Heart left ventricle (tissue), 13 donors: Measurements from ENCODE around the gene LTA.

ENCODE experiments used
- CTCF ChIP-seq, 12 donors: fragments of 200-600 bp; sonication (generic) in 4 of 12; IDR thresholded peaks; one replicate each; pipeline versions ENCODE4 v1.5.0 to v1.8.0; 2018 to 2022; ENCODE audit warnings: antibody characterized with exemption in 12 of 12, mild to moderate bottlenecking in 5 of 12
- POLR2A ChIP-seq, 2 donors: fragments of 450-650 bp; IDR thresholded peaks; one replicate each; pipeline ENCODE4 v1.6.1; 2017; ENCODE audit warnings: antibody characterized with exemption in 2 of 2, mild to moderate bottlenecking in 2 of 2, moderate library complexity in 2 of 2
- donor health status: ischemic (EF 13 %, LVEDD 7.1; RV severe dilation, severe dysfunction).
- donor health status: DM: no; HTN: yes; CAD: no.
- donor health status: DM: no; HTN: no; CAD: no.
- donor health status: ischemic (EF 25% LVEDD 6.9; RV normal size, moderate dysfunction).
- donor health status: ischemic (EF 25% LVEDD 5.7; RV mildly dilated, moderate dysfunction).
- donor health status: ischemic (EF 35%, LVEDD 5.7; RV mildly dilated, moderate dysfunction).
- donor health status: nonischemic (EF 11% LVEDD 7.7; RV severe dilation, severe dysfunction).
- donor health status: DM: yes; HTN: yes; CAD: no.
- donor health status: PGD.
- donor health status: ischemic (EF 29% LVEDD 5.4; RV normal size, mild dysfunction).
- donor health status: nonischemic (EF 23%, LVEDD 6.1; RV moderate dilation, normal function).

DNA sequence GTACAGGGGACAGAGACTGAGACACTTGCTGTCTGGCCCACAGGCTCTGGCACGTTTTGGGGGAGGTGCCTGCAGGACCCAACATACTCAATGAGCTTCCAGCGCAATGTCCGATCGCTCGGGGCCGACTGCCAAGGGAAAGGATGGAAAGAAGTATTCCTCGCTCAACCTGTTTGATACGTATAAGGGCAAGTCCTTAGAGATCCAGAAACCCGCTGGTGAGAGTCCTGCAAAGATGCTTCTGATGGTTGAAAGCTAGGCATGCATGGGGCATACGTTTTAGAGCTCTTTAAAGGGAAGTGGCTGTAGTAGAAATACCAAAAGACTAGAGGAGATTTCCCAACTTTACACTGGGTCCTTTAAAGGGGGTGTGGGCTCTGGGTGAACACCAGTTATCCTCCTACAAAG, 50.6 kb downstream of the LTA start:
- TF ChIP-seq POLR2A (IDR thresholded peaks at IDR 0.05) (no peak), CTCF (IDR thresholded peaks at IDR 0.05) (no peak)
